Fibroblast of mammary gland (primary cell): Measurements from ENCODE around the gene S100A7.
"Not testable (repeated sequence)": the region's sequence is repeated elsewhere in the genome, so short reads cannot be mapped to it uniquely, and the experiment has no call there.

ENCODE experiments used
- DNase-seq: peaks from one replicate; pipeline ENCODE4 v3.0.0-alpha.2; 2010; ENCODE audit warnings: low read depth
- H3K4me3 ChIP-seq: 2 replicates; pipeline ENCODE4 v1.5.1; 2011; ENCODE audit warnings: low read depth, mild to moderate bottlenecking, low read length, moderate library complexity; ENCODE audit not compliant: control insufficient read depth
- TF ChIP-seq, protein P1 (sequence below): conservative IDR thresholded peaks from 2 replicates; pipeline ENCODE4 v1.5.1; 2011; ENCODE audit warnings: low read depth, low read length, inconsistent platforms; ENCODE audit not compliant: control insufficient read depth, insufficient read depth

The S100A7 gene

GRCh38 chr1:153417136-153417888 is 43.1 kb downstream of the S100A7 start:
- TF ChIP-seq, protein P1, sequence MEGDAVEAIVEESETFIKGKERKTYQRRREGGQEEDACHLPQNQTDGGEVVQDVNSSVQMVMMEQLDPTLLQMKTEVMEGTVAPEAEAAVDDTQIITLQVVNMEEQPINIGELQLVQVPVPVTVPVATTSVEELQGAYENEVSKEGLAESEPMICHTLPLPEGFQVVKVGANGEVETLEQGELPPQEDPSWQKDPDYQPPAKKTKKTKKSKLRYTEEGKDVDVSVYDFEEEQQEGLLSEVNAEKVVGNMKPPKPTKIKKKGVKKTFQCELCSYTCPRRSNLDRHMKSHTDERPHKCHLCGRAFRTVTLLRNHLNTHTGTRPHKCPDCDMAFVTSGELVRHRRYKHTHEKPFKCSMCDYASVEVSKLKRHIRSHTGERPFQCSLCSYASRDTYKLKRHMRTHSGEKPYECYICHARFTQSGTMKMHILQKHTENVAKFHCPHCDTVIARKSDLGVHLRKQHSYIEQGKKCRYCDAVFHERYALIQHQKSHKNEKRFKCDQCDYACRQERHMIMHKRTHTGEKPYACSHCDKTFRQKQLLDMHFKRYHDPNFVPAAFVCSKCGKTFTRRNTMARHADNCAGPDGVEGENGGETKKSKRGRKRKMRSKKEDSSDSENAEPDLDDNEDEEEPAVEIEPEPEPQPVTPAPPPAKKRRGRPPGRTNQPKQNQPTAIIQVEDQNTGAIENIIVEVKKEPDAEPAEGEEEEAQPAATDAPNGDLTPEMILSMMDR = no peak
- H3K4me3 ChIP-seq = no peak overlapping the region
- DNase-seq = no peak

GRCh38 chr1:153415850-153416570 is 44.4 kb downstream of the S100A7 start, which contains the start of gene S100A7A:
S100A7A (plus strand) TSS chr1:153416520; CDS start chr1:153418083, 1,563 bp downstream.
- TF ChIP-seq, protein P1 = no peak
- DNase-seq = no peak
- H3K4me3 ChIP-seq = no peak within 1 kb of the TSS

- not testable (repeated sequence) for DNase-seq, H3K4me3 ChIP-seq
These were observed 46.5 kb downstream of the S100A7 start for GRCh38 chr1:153413961-153414360.
